ENCODE data around the gene OBSCN. TPM values are rescaled to one million over a fixed set of nuclear protein-coding genes. Genes with fewer than 3 reads are reported as not detected.

Gene OBSCN
- total RNA-seq, 4 donors from 2014 or later: 15.0 to 46.6 (median 34.4) TPM

- no peak for TF ChIP-seq POLR2A (IDR thresholded peaks at IDR 0.05)
- no peak for TF ChIP-seq POLR2AphosphoS5 (IDR thresholded peaks at IDR 0.05)
- TF ChIP-seq EP300 (IDR thresholded peaks at IDR 0.05): no peak
- no peak for TF ChIP-seq CTCF (IDR thresholded peaks at IDR 0.05)
- Histone ChIP-seq H3K27ac (no peak overlapping the region), H3K4me1 (peaks cover 33% of the 10 kb centered on the region), H3K36me3 (peaks cover 3% of the 10 kb centered on the region), H3K27me3 (peaks cover under 1% of the 10 kb centered on the region), H3K9me3 (no peaks in the 10 kb centered on the region), H3K4me3 (no peak overlapping the region)
- peak in 1 of 2 donors; percentile 54 for DNase-seq (ENCODE audit: low spot score in 2 of 2)
- WGBS: 85% methylated on average over 10 of the region's 11 CpGs
Measured at GRCh38 chr1:228410671-228411070, 202.8 kb downstream of the OBSCN start.

GRCh38 chr1:228411121-228411520 is 203.3 kb downstream of the OBSCN start:
- Histone ChIP-seq H3K4me3 (no peak overlapping the region), H3K9me3 (no peaks in the 10 kb centered on the region), H3K4me1 (peaks cover 35% of the 10 kb centered on the region), H3K27me3 (peaks cover 5% of the 10 kb centered on the region), H3K36me3 (peaks cover 3% of the 10 kb centered on the region), H3K27ac (no peak overlapping the region)
- peak in 1 of 2 donors; percentile 40 for DNase-seq (ENCODE audit: low spot score in 2 of 2)
- 90% methylated on average over 5 of the region's 5 CpGs for WGBS
- TF ChIP-seq EP300 (IDR thresholded peaks at IDR 0.05): no peak
- no peak for TF ChIP-seq CTCF (IDR thresholded peaks at IDR 0.05)
- TF ChIP-seq POLR2AphosphoS5 (IDR thresholded peaks at IDR 0.05): no peak
- TF ChIP-seq POLR2A (IDR thresholded peaks at IDR 0.05): no peak

- Histone ChIP-seq H3K4me3 (no peak overlapping the region), H3K27me3 (peaks cover 11% of the 10 kb centered on the region), H3K27ac (no peak overlapping the region), H3K36me3 (peaks cover 3% of the 10 kb centered on the region), H3K4me1 (peaks cover 42% of the 10 kb centered on the region), H3K9me3 (no peaks in the 10 kb centered on the region)
- peak in 1 of 2 donors; percentile 44 for DNase-seq (ENCODE audit: low spot score in 2 of 2)
- no peak for TF ChIP-seq POLR2AphosphoS5 (IDR thresholded peaks at IDR 0.05)
- TF ChIP-seq EP300 (IDR thresholded peaks at IDR 0.05): no peak
- no peak for TF ChIP-seq POLR2A (IDR thresholded peaks at IDR 0.05)
- TF ChIP-seq CTCF (IDR thresholded peaks at IDR 0.05): no peak
- 85% methylated on average over 8 of the region's 9 CpGs for WGBS
Measured at GRCh38 chr1:228411548-228412430, 203.9 kb downstream of the OBSCN start.

- 91% methylated on average over 9 of the region's 10 CpGs for WGBS
- H3K36me3 ChIP-seq: peaks cover 3% of the 10 kb centered on the region
Measured at GRCh38 chr1:228413241-228414010, 205.6 kb downstream of the OBSCN start.

More at GRCh38 chr1:228413241-228414010, 205.6 kb downstream of the OBSCN start:
- no peak overlapping the region for H3K4me3 ChIP-seq
- peaks cover 40% of the 10 kb centered on the region for H3K4me1 ChIP-seq
- peaks cover 11% of the 10 kb centered on the region for H3K27me3 ChIP-seq
- no peak overlapping the region for H3K27ac ChIP-seq
- peak in 1 of 2 donors; percentile 36 for DNase-seq (ENCODE audit: low spot score in 2 of 2)
- TF ChIP-seq POLR2AphosphoS5 (IDR thresholded peaks at IDR 0.05): no peak
- TF ChIP-seq CTCF (IDR thresholded peaks at IDR 0.05): no peak
- TF ChIP-seq EP300 (IDR thresholded peaks at IDR 0.05): no peak
- no peaks in the 10 kb centered on the region for H3K9me3 ChIP-seq

Measured in suprapubic skin (tissue), 4 donors.